Tibial nerve (tissue), 4 donors: ENCODE results near the gene NRG2. TPM values are rescaled to one million over a fixed set of nuclear protein-coding genes. Genes with fewer than 3 reads are reported as not detected.

Experiments
- DNase-seq, 2 donors: peaks; one replicate each; pipeline ENCODE4 v3.0.0-alpha.2; 2019; ENCODE audit warnings: low spot score in 2 of 2
- H3K27ac ChIP-seq, 4 donors: fragments of 200-600 bp; sonication (generic) in 3 of 4; one replicate each; pipeline ENCODE4 v1.5.1; 2017 to 2019; ENCODE audit warnings: mild to moderate bottlenecking in 1 of 4
- H3K27me3 ChIP-seq, 2 donors: fragments of 200-600 bp; sonication (generic) in 1 of 2; one replicate each; pipeline versions ENCODE4 v1.5.1 to v1.6.0; 2017 to 2019
- H3K36me3 ChIP-seq, 3 donors: fragments of 200-600 bp; sonication (generic); one replicate each; pipeline ENCODE4 v1.5.1; 2018 to 2019
- H3K4me1 ChIP-seq, 4 donors: fragments of 200-600 bp; sonication (generic) in 3 of 4; one replicate each; pipeline ENCODE4 v1.5.1; 2017 to 2019
- H3K4me3 ChIP-seq, 4 donors: fragments of 200-600 bp; sonication (generic) in 3 of 4; one replicate each; pipeline ENCODE4 v1.5.1; 2017 to 2019; ENCODE audit warnings: mild to moderate bottlenecking in 1 of 4, moderate library complexity in 1 of 4
- H3K9me3 ChIP-seq, 4 donors: fragments of 200-600 bp; sonication (generic) in 3 of 4; one replicate each; pipeline ENCODE4 v1.5.1; 2017 to 2019
- EP300 ChIP-seq, 2 donors: sonication (generic); formaldehyde crosslinking; IDR thresholded peaks; one replicate each; pipeline ENCODE4 v1.6.1; 2017; ENCODE audit warnings: antibody characterized with exemption in 2 of 2, mild to moderate bottlenecking in 1 of 2
- POLR2A ChIP-seq, 2 donors: fragments of 450-650 bp; IDR thresholded peaks; one replicate each; pipeline ENCODE4 v1.6.1; 2017; ENCODE audit warnings: antibody characterized with exemption in 2 of 2, mild to moderate bottlenecking in 2 of 2, moderate library complexity in 2 of 2
- WGBS, 2 donors: methylation state at CpG; one replicate each; pipeline ENCODE4 v1.1.5; 2018; 5-methylcytosine and 5-hydroxymethylcytosine counted together
- total RNA-seq, 4 donors: library from RNA; depleted of rRNA; stranded (reverse); fragments of >200 nt; gene quantifications; one replicate each; pipeline ENCODE4 v1.1.0, GENCODE V29; 2016
- TF ChIP-seq, protein P1 (sequence below), 5 experiments: fragments of 200-600 bp in 3 of 5; fragments of 450-650 bp in 2 of 5; sonication (generic) in 3 of 5; IDR thresholded peaks; one replicate each; pipeline ENCODE4 v1.5.1; 2016 to 2019; ENCODE audit warnings: antibody characterized with exemption in 5 of 5, mild to moderate bottlenecking in 3 of 5, moderate library complexity in 2 of 5

The NRG2 gene
- total RNA-seq, 4 donors from 2014 or later, result 2.0 to 5.1 (median 3.4) TPM

GRCh38 chr5:140015706-140016105, 27.4 kb downstream of the NRG2 start:
- Histone ChIP-seq H3K36me3 (no peaks in the 10 kb centered on the region), H3K4me3 (no peak overlapping the region), H3K9me3 (no peaks in the 10 kb centered on the region), H3K27me3 (no peaks in the 10 kb centered on the region), H3K4me1 (peaks cover 0 to 5% (median under 1%) of the 10 kb centered on the region in 4 donors), H3K27ac (no peak overlapping the region)
- DNase-seq, result no peak
- WGBS, 2 donors, result 83 to 85% methylated on average over 5 of the region's 5 CpGs
- TF ChIP-seq EP300 (IDR thresholded peaks at IDR 0.05), result no peak
- TF ChIP-seq, protein P1, sequence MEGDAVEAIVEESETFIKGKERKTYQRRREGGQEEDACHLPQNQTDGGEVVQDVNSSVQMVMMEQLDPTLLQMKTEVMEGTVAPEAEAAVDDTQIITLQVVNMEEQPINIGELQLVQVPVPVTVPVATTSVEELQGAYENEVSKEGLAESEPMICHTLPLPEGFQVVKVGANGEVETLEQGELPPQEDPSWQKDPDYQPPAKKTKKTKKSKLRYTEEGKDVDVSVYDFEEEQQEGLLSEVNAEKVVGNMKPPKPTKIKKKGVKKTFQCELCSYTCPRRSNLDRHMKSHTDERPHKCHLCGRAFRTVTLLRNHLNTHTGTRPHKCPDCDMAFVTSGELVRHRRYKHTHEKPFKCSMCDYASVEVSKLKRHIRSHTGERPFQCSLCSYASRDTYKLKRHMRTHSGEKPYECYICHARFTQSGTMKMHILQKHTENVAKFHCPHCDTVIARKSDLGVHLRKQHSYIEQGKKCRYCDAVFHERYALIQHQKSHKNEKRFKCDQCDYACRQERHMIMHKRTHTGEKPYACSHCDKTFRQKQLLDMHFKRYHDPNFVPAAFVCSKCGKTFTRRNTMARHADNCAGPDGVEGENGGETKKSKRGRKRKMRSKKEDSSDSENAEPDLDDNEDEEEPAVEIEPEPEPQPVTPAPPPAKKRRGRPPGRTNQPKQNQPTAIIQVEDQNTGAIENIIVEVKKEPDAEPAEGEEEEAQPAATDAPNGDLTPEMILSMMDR (IDR thresholded peaks at IDR 0.05), result no peak
- TF ChIP-seq POLR2A (IDR thresholded peaks at IDR 0.05), result no peak

GRCh38 chr5:140014751-140015150, 28.3 kb downstream of the NRG2 start:
- no peak overlapping the region for H3K4me3 ChIP-seq
- WGBS, 2 donors, result 94 to 96% methylated on average over 2 of the region's 2 CpGs
- H3K27me3 ChIP-seq, result no peaks in the 10 kb centered on the region
- no peak for DNase-seq
- TF ChIP-seq, protein P1 (IDR thresholded peaks at IDR 0.05), result no peak
- TF ChIP-seq POLR2A (IDR thresholded peaks at IDR 0.05) (no peak), EP300 (IDR thresholded peaks at IDR 0.05) (no peak)
- no peak overlapping the region for H3K27ac ChIP-seq
- H3K36me3 ChIP-seq, result no peaks in the 10 kb centered on the region
- H3K9me3 ChIP-seq, result no peaks in the 10 kb centered on the region
- no peaks in the 10 kb centered on the region for H3K4me1 ChIP-seq

- Histone ChIP-seq H3K27ac (no peak overlapping the region), H3K4me3 (no peak overlapping the region), H3K9me3 (no peaks in the 10 kb centered on the region), H3K4me1 (no peaks in the 10 kb centered on the region), H3K36me3 (no peaks in the 10 kb centered on the region), H3K27me3 (no peaks in the 10 kb centered on the region)
- DNase-seq, result no peak
- TF ChIP-seq, protein P1 (IDR thresholded peaks at IDR 0.05), result no peak
- TF ChIP-seq POLR2A (IDR thresholded peaks at IDR 0.05) (no peak), EP300 (IDR thresholded peaks at IDR 0.05) (no peak)
- 80 to 81% methylated on average over 1 of the region's 1 CpG for WGBS, 2 donors
These were observed 29.6 kb downstream of the NRG2 start for GRCh38 chr5:140013536-140013935.

- TF ChIP-seq POLR2A (IDR thresholded peaks at IDR 0.05) (no peak), EP300 (IDR thresholded peaks at IDR 0.05) (no peak)
- TF ChIP-seq, protein P1 (IDR thresholded peaks at IDR 0.05), result no peak
- 87 to 88% methylated on average over 1 of the region's 1 CpG for whole genome bisulfite sequencing, 2 donors
These were observed 30.7 kb downstream of the NRG2 start for GRCh38 chr5:140012443-140012842.

GRCh38 chr5:140011297-140011802, 31.7 kb downstream of the NRG2 start:
- no peak for TF ChIP-seq POLR2A (IDR thresholded peaks at IDR 0.05)
- TF ChIP-seq EP300 (IDR thresholded peaks at IDR 0.05), result no peak
- TF ChIP-seq, protein P1 (IDR thresholded peaks at IDR 0.05), result no peak
- Histone ChIP-seq H3K27me3 (no peaks in the 10 kb centered on the region), H3K4me1 (no peaks in the 10 kb centered on the region), H3K9me3 (no peaks in the 10 kb centered on the region), H3K36me3 (no peaks in the 10 kb centered on the region), H3K27ac (no peak overlapping the region), H3K4me3 (no peak overlapping the region)
- WGBS, 2 donors, result 71 to 79% methylated on average over 3 of the region's 3 CpGs
- DNase-seq, result no peak

More at GRCh38 chr5:140012443-140012842, 30.7 kb downstream of the NRG2 start:
- H3K27ac ChIP-seq, result no peak overlapping the region
- H3K36me3 ChIP-seq, result no peaks in the 10 kb centered on the region
- DNase-seq, result no peak
- H3K4me3 ChIP-seq, result no peak overlapping the region
- no peaks in the 10 kb centered on the region for H3K4me1 ChIP-seq
- no peaks in the 10 kb centered on the region for H3K27me3 ChIP-seq
- no peaks in the 10 kb centered on the region for H3K9me3 ChIP-seq
